ENCODE results near the gene INPP5A.
"Not testable (repeated sequence)": the region's sequence is repeated elsewhere in the genome, so short reads cannot be mapped to it uniquely, and the experiment has no call there.

Gene INPP5A

DNA sequence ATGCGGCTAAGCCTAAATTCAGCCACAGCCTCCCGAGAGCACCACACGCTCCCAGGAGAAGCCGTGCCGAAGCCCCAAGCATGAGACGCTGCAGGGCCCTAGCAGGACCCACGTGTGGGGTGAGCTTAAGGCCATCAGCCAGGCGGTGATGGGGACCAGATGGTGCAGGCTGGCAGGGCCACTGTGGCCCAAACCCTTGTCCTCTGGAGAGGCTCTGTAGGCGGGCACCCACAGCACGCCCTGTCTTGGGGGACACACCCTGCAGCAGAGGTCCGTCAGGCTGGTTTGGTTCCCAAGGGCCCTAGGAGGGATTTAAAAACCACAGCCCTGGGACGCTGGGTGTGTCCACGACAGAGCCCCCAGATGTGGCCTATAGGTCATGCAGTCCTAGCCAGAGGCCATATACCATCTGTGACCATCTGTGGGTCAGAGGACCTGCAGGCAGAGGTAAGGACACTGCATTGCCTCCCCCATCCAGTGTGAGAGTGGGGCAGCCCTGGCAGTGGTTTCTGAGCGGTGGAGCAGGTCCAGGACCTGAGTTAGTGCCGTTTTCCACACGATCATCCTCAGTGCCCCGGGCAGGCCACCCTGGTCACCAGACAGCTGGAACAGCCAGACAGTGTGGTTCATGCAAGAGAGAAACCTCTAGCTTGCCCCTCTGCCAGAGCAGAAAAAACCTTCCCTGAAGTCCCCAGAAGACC is 39.6 kb upstream of the INPP5A start:
- Mint-ChIP-seq H3K4me1 (ENCODE audit: low read depth) (peaks cover 16% of the 10 kb centered on the region), H3K27me3 (peaks cover 21% of the 10 kb centered on the region), H3K27ac (no peak overlapping the region)

GRCh38 chr10:132498562-132499366 is 38.8 kb upstream of the INPP5A start:
- H3K27ac Mint-ChIP-seq: no peak overlapping the region
- H3K27me3 Mint-ChIP-seq: peaks cover 19% of the 10 kb centered on the region
- intact Hi-C loops (cut with micrococcal nuclease): no loop called here
- H3K9me3 Mint-ChIP-seq: no peaks in the 10 kb centered on the region
- H3K36me3 Mint-ChIP-seq (ENCODE audit: low read depth): no peaks in the 10 kb centered on the region
- no peak overlapping the region for H3K4me3 Mint-ChIP-seq
- H3K4me1 Mint-ChIP-seq (ENCODE audit: low read depth): peaks cover 16% of the 10 kb centered on the region

More for the DNA sequence above, 39.6 kb upstream of the INPP5A start:
- H3K4me3 Mint-ChIP-seq: no peak overlapping the region
- no peaks in the 10 kb centered on the region for H3K36me3 Mint-ChIP-seq (ENCODE audit: low read depth)
- no peaks in the 10 kb centered on the region for H3K9me3 Mint-ChIP-seq
- intact Hi-C loops (cut with micrococcal nuclease): no loop called here

GRCh38 chr10:132499367-132499685 is 38.3 kb upstream of the INPP5A start:
- Mint-ChIP-seq H3K4me3 (no peak overlapping the region), H3K9me3 (no peaks in the 10 kb centered on the region), H3K4me1 (ENCODE audit: low read depth) (peaks cover 16% of the 10 kb centered on the region), H3K27me3 (peaks cover 19% of the 10 kb centered on the region), H3K27ac (no peak overlapping the region), H3K36me3 (ENCODE audit: low read depth) (no peaks in the 10 kb centered on the region)
- intact Hi-C loops (cut with micrococcal nuclease): no loop called here

- H3K4me3 Mint-ChIP-seq: no peak overlapping the region
- H3K9me3 Mint-ChIP-seq: no peaks in the 10 kb centered on the region
- intact Hi-C loops (cut with micrococcal nuclease): no loop called here
- H3K27me3 Mint-ChIP-seq: peaks cover 22% of the 10 kb centered on the region
- H3K27ac Mint-ChIP-seq: no peak overlapping the region
- H3K4me1 Mint-ChIP-seq (ENCODE audit: low read depth): peaks cover 16% of the 10 kb centered on the region
- no peaks in the 10 kb centered on the region for H3K36me3 Mint-ChIP-seq (ENCODE audit: low read depth)
Observed at GRCh38 chr10:132500781-132501415, 36.7 kb upstream of the INPP5A start.

DNA sequence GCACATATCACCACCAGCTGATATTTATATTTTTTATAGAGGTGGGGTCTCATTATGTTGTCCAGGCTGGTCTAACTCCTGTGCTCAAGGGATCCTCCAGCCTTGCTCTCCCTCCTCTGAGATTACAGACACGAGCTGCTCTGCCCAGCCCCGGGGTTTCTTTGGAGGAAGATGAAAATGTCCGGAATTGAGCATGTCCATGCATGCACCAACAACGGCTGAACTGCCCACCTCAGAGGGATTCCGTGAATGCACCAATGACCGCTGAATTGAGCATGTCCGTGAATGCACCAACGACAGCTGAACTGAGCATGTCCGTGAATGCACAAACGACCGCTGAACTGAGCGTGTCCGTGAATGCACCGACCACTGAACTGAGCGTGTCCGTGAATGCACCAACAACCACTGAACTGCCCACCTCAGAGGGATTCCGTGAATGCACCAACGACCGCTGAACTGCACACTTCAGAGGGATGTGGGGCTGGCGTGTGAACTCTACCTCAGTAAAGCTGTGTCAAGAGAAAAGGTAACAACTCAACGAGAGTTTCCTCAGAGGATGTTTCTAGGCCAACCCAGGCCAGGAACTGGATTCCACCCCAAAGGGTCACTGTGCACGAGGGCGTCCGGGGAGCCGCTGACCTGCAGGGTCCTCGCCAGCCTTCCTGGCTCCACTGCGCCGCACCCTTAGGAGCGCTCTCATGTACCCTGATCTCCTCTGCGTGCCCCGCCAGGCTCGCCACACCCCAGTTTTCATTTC is 34.9 kb upstream of the INPP5A start:
- intact Hi-C loops (cut with micrococcal nuclease): no loop called here
- H3K4me3 Mint-ChIP-seq: no peak overlapping the region
- H3K9me3 Mint-ChIP-seq: no peaks in the 10 kb centered on the region
- H3K36me3 Mint-ChIP-seq (ENCODE audit: low read depth): no peaks in the 10 kb centered on the region
- peaks cover 9% of the 10 kb centered on the region for H3K4me1 Mint-ChIP-seq (ENCODE audit: low read depth)
- peaks cover 15% of the 10 kb centered on the region for H3K27me3 Mint-ChIP-seq
- H3K27ac Mint-ChIP-seq: no peak overlapping the region

DNA sequence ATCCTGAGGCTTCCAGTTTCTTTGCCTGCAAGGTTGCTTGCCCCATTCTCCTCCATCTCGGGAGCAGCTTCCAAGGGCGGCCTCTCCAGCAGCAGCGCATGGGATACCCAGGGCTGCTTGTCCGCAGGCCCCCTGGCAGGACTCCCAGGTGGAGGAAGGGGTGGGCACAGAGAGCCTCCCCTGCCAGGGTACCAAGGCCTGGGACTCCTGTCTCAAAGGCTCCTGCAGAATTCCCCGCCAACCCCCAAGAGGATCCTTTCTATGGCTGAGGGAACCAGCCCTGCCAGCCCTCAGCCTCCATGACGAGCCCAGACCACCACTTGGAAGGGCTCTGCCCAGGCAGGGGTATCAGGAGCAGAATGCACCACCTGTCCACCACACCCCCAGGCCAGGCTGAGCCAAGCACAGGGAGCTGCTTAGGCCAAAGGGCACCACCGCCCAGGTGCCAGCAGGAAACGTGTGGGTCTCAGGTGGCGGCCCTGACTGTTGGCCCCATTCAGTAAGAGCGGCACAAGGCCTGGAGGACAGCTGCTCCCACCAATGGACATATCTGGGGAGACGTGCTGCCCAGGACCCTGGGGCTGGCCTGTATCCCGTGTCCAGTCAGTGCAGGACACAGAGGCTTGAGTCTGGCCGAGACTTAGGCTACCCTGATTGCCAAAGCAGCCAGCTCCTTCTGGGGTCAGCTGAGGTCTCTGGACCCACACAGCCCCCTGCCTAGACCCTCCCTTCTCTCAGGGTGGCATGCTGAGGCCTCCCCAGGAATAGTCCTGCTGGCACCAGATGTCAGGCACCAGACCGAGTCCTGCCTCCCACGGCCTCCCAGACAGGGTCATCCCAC is 33.8 kb upstream of the INPP5A start:
- Mint-ChIP-seq H3K27ac (no peak overlapping the region), H3K27me3 (peaks cover 15% of the 10 kb centered on the region), H3K36me3 (ENCODE audit: low read depth) (no peaks in the 10 kb centered on the region), H3K4me3 (no peak overlapping the region), H3K9me3 (no peaks in the 10 kb centered on the region), H3K4me1 (ENCODE audit: low read depth) (no peaks in the 10 kb centered on the region)
- intact Hi-C loops (cut with micrococcal nuclease): no loop called here

DNA sequence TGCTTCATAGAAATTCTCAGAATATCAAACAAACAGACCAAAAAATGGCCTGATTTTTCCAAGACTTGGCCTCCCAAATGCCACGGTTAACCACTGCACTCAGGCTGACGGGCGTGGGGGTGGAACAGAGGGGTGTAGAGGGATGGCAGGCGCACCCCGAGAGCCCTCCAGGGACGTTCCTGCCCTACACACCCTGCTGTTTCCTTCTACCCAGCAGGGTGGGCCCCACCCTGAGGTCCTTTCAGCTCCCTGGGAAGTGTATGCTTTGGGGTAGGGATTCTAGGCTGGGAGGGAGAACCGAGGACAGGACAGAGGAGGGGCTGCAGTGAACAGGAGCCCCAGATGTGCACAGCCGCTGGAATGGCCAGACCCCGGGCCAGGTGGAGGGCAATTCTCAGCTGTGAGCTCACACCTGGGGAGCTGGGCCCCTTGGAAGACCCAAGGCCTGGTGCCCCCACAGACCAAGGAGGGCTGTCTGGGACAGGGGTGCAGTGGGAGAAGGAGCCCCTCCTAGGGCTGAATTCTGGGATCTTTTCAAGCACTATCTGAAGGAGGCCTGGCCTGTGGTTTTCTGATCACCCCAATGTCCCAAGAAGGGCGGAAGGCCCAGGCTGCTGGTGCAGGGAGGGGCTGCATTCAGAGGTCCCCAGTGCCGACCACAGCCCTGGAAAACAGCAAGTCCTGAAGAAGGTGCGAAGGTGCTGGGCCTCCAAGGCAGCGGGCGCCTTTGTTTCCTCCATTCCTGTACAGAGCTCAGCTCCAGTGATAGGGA is 32.9 kb upstream of the INPP5A start:
- intact Hi-C loops (cut with micrococcal nuclease): no loop called here
- Mint-ChIP-seq H3K9me3 (no peaks in the 10 kb centered on the region), H3K4me1 (ENCODE audit: low read depth) (no peaks in the 10 kb centered on the region), H3K27me3 (peaks cover 18% of the 10 kb centered on the region), H3K4me3 (no peak overlapping the region), H3K36me3 (ENCODE audit: low read depth) (no peaks in the 10 kb centered on the region), H3K27ac (no peak overlapping the region)

- H3K4me1 Mint-ChIP-seq (ENCODE audit: low read depth); H3K36me3 Mint-ChIP-seq (ENCODE audit: low read depth); intact Hi-C loops (cut with micrococcal nuclease); H3K9me3 Mint-ChIP-seq; H3K4me3 Mint-ChIP-seq; H3K27ac Mint-ChIP-seq: not testable (repeated sequence)
- H3K27me3 Mint-ChIP-seq: peaks cover 16% of the 10 kb centered on the region
Observed at GRCh38 chr10:132505546-132505945, 32.0 kb upstream of the INPP5A start.

DNA sequence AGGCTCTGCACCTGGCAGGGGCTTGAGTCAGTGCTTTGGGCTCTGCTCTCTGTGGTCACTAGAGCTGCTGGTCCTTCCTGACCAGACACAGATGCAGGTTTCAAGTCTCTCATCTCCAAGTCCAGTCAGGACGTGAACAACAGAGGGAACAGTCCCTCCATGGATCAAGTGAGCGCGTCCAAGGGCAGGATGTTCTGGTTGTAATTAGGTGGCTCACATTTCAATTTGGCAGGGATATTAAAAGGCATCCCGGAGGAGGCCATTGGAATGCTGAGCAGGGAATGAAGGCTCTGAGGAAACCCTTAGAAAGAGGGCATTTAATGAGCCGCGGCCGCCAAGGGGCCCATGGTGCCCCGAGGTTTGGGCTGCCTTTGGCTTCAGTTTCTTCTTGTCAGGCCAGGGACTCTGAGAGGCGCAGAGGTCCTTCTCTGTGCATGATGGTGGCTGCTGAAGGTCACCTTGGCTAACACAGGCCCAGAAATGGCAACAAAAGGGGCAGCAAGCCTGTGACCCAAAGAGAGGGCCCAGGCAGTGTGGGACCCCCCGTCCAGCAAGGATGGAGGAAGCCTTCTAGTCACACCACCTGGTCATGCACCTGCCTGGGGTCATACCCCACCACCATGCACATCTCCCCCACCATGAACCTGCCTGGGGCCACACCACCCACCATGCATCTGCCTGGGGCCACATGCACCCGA is 30.7 kb upstream of the INPP5A start:
- no peaks in the 10 kb centered on the region for H3K9me3 Mint-ChIP-seq
- peaks cover 12% of the 10 kb centered on the region for H3K27me3 Mint-ChIP-seq
- no peak overlapping the region for H3K27ac Mint-ChIP-seq
- peaks cover 6% of the 10 kb centered on the region for H3K4me1 Mint-ChIP-seq (ENCODE audit: low read depth)
- intact Hi-C loops (cut with micrococcal nuclease): no loop called here
- no peaks in the 10 kb centered on the region for H3K36me3 Mint-ChIP-seq (ENCODE audit: low read depth)
- H3K4me3 Mint-ChIP-seq: no peak overlapping the region

- H3K9me3 Mint-ChIP-seq: no peaks in the 10 kb centered on the region
- no peak overlapping the region for H3K27ac Mint-ChIP-seq
- H3K36me3 Mint-ChIP-seq (ENCODE audit: low read depth): no peaks in the 10 kb centered on the region
- intact Hi-C loops (cut with micrococcal nuclease): no loop called here
- H3K27me3 Mint-ChIP-seq: peaks cover 14% of the 10 kb centered on the region
- H3K4me3 Mint-ChIP-seq: no peak overlapping the region
- H3K4me1 Mint-ChIP-seq (ENCODE audit: low read depth): peaks cover 6% of the 10 kb centered on the region
Observed at GRCh38 chr10:132507409-132507955, 30.1 kb upstream of the INPP5A start.

- intact Hi-C loops (cut with micrococcal nuclease): no loop called here
- H3K36me3 Mint-ChIP-seq (ENCODE audit: low read depth): no peaks in the 10 kb centered on the region
- no peak overlapping the region for H3K4me3 Mint-ChIP-seq
- no peak overlapping the region for H3K27ac Mint-ChIP-seq
- no peaks in the 10 kb centered on the region for H3K9me3 Mint-ChIP-seq
- H3K4me1 Mint-ChIP-seq (ENCODE audit: low read depth): peaks cover 6% of the 10 kb centered on the region
- H3K27me3 Mint-ChIP-seq: peaks cover 18% of the 10 kb centered on the region
Observed at GRCh38 chr10:132507956-132508490, 29.6 kb upstream of the INPP5A start.
